ENCODE results near the gene MAFG.

MAFG gene

GRCh38 chr17:81870131-81870980 is 57.2 kb downstream of the MAFG start:
- H3K27ac ChIP-seq: peak overlapping the region; percentile 100
- TF ChIP-seq CTCF (conservative IDR thresholded peaks at IDR 0.05): no peak

- TF ChIP-seq CTCF (conservative IDR thresholded peaks at IDR 0.05): peak; percentile 90
- peak overlapping the region; percentile 100 for H3K27ac ChIP-seq
Observed at GRCh38 chr17:81869221-81870130, 58.1 kb downstream of the MAFG start.

DNA sequence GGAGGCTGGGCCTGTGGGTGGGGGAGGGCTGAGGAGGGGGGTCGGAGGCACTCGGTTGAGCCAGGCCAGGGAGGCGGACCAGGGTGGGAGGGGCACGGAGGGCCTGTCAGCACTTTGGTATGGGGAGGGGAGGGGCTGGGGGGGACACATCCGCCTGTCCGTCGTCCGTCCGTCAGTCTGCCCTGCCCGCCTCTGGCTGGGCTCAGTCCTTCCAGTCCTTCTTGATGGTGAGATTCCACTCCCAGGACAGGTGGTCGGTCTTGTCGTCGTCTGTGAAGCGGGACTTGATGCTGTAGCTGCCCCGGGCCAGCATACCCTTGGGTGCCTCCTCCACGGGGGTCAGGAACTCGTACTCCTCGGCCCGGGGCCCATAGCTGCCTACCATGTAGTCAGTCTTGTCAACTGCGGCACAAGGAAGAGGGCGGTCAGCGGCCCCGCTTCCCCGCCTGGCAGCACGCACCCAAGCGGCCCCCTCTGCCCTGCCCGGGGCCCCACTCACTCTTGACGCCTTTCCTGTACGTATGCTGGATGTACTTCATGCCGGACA is 58.8 kb downstream of the MAFG start:
- TF ChIP-seq CTCF (conservative IDR thresholded peaks at IDR 0.05): no peak

More for the DNA sequence above, 58.8 kb downstream of the MAFG start:
- H3K27ac ChIP-seq: peak overlapping the region; percentile 100

All from VCaP (cell line).